GM18505 (cell line): Measurements from ENCODE around the gene TH.
"Not testable (repeated sequence)": the region's sequence is repeated elsewhere in the genome, so short reads cannot be mapped to it uniquely, and the experiment has no call there.

Experiments
- ATAC-seq: cut with Tn5 transposase; IDR thresholded peaks from one replicate; pipeline ENCODE4 v1.9.1; 2021; ENCODE audit not compliant: unreplicated experiment
- POLR2A ChIP-seq: IDR thresholded peaks from 4 replicates; pipeline ENCODE4 v1.6.1; 2011; ENCODE audit warnings: borderline replicate concordance; ENCODE audit not compliant: insufficient read depth, insufficient read length; ENCODE audit errors: extremely low read depth

Gene TH

DNA sequence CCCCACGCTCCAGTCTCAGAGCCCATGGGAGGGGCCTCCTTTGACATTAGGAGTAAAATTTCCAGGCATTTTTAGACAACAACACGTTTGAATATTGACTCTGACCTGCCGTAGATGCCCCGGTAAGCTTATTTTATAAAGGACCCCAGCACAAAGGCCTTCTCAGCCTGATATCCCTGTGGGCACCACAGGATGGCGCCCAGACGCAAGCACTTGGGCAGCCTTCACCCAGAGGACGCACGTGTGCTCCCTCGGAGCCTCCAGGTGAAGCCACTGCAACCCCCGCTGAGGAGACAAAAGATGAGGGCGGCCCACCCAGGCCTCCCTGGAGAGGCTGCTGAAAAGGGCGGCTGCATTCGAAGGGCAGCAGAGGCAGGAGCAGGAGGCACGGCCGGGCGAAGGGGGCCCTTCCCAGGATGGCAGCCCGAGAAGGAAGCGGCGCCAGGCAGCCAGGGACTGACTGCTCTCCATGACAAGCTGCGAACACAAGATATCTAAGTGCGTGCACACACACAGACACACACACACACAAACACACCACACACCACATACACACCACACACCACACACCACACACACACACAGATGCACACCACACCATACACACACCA lies 15.2 kb upstream of the TH start:
- ATAC-seq = no peak
- no peak for TF ChIP-seq POLR2A

DNA sequence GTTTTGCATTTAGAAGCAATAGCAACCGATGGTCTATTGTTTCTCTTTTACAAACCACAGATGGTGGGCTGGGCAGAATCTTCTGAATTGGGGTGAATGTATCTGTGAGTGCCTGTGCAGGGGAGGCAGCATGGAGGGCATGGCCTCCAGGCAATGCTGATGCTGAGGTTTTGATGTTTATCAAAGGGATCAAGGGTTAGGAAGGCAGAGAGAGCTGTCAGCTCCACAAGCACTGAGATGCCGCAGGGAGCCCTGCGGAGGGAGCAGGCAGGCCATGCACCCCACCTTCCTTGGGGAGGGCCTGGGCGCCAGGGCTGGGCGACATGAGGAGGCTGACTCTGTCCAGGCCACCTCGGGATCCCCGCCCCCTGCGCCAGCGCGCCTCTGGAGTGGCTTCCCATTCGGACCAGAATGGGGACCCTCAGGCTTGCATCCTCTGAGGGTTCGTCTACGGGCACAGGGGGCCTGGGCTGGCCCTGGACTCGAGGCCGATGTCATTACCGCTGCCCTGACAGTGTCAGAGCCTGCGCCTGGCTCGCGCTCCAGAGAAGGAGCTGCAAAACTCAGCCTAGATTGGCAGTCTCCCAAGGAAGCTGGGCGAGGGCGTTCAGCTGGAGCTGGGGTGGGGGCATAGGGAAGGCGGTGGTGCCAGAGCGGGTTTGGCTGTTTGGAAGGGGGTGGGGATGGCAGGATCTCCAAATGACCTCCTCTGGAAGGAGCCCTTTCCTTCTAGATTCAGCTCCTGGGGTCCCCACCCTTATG lies 13.9 kb upstream of the TH start:
- TF ChIP-seq POLR2A = no peak

DNA sequence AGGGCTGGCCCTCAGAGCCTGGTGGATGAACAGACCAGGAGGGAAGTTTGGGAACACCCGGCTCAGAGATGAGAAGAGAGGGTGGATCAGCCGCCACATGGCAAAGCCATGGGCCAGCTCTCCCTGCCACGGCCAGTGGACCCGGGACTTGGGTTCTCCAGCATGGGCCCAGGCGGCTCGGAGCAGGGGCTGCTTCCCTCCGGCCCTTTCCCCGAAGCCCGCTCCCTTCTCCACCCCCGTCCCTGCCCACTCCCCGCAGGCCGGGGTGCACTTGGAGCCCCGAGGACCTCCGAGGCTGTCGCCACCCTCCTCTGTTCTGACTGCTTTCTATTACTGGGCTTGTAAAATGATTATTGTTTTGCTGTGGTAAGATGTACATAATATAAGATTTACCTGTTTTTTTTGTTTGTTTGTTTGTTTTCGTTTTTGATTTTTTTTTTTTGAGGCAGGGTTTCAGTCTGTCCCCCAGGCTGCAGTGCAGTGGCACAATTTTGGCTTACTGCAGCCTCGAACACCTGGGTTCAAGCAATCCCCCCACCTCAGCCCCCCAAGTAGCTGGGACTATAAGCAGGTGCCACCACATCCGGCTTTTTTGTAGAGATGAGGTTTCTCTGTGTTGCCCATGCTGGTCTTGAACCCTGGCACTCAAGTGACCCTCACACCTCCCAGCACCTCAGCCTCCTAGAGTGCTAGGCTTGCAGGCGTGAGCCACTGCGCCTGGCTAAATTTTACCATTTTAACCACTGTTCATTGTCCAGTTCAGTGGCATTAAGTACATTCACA lies 11.3 kb upstream of the TH start:
- TF ChIP-seq POLR2A = no peak
- no peak for ATAC-seq

More for the DNA sequence above, 13.9 kb upstream of the TH start:
- ATAC-seq = no peak

DNA sequence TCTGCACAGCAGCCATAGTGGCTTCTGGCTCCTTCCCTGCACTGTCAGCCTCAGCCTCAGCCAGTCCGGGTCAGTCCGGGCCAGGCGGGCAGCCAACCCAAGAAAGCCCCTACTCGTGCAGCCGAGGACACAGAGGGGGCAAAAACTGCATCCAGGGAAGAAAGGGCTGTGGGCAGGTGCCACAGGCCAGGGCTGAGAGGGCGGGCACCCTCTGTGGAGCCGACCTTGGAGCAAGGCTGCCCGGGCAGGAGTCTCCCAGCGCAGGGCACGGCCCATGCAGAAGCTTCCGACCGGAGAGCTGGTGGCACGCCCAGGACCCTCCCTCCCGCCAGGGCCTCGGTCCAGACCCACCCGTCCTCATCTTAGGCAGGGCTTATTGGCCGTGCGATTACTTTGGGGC lies 10.5 kb upstream of the TH start:
- no peak for ATAC-seq
- no peak for TF ChIP-seq POLR2A

DNA sequence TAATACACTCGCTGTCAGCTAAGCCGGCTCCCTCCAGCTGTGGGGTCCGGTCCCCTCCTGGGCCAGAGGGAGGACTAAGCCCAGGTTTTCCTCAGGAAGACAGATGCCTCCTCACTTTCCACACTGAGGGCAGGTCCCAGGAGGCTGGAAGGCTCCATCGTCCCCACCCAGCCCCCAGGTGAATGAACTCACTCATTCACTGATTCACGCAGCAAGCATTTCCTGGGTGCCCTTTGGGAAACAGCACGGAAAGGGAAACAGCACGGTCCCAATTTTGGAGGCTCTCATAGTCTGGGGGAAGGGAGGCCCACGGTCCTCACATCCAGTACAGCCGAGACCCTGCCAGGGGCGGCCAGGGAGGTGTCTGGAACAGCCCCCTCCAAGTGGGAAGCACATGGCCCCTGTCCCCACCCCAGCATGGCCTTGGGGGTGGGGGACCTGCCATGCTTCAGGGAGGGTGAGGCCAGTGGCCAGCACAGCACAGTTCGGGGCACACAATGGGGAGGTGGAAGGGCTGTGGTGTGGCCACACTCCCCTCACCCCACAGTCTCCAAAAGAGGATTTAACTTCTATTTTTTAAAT lies 9.3 kb upstream of the TH start:
- no peak for TF ChIP-seq POLR2A
- ATAC-seq = no peak

DNA sequence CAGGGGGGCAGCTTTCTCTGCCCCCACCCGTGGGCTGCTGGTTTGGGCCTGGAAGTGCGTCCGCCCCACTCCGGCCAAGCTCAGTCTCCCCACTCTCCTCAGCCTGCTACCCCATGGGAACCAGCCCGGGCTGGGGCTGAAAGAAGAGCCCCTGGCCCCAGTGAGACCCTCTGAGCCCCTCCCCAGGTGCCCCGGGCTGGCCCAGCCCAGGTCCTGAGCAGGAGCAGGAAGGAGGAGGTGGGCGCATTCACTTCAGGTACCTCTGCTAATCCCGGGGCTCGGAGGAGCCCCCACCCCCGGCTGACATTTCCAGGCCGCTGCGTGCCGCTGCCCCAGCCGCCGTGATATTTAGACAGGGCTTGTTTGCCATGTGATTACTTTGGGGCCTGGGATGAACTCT lies 8.7 kb upstream of the TH start:
- ATAC-seq = no peak
- no peak for TF ChIP-seq POLR2A

DNA sequence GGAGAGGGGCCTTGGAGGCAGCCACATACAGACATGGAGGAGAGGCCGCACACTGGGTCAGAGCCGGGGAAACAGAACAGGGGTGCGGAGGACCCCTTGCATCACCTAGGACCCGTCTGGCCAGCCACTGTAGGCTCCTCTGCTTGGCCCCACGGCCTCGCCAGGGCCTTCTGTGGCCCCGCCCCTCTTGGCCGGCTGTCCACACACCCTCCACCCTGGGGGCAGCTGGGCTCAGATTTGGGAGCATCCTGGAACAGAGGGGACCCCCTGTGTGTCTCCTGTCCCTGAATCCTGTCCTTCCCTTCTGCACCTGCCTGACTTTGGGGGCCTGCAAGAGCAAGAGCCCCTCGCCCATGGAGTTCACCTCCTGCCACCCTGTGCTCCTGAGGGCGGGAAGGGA lies 7.9 kb upstream of the TH start:
- no peak for ATAC-seq
- TF ChIP-seq POLR2A = no peak

DNA sequence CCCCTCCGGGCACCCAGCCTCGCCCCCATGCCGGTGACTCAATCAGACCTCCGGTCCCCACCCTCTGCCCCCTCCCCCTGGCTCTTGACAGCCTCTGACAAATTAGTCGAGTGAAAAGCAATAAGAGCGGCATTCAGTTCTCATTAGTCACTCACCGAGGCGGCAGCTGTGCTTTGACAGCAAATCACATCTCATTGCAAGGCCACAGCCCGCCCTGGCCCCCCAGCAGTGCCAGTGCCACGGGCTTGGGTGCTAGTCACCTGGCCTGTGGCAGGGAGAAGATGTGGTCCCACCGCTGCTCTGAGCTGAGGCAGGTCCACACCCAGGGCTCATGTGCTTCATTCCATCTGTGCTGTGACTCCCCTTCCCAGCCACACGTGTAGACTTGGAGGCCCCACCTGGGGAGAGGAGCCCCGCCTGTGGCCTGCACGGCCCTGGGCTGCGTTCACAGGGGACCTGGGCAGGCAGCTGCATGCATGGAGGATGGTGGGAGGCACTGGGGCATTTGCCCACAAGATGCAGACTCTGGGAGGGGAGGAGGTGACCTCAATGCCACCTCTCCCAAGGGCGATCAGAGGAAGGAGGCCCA lies 7.4 kb upstream of the TH start:
- ATAC-seq = no peak
- no peak for TF ChIP-seq POLR2A

DNA sequence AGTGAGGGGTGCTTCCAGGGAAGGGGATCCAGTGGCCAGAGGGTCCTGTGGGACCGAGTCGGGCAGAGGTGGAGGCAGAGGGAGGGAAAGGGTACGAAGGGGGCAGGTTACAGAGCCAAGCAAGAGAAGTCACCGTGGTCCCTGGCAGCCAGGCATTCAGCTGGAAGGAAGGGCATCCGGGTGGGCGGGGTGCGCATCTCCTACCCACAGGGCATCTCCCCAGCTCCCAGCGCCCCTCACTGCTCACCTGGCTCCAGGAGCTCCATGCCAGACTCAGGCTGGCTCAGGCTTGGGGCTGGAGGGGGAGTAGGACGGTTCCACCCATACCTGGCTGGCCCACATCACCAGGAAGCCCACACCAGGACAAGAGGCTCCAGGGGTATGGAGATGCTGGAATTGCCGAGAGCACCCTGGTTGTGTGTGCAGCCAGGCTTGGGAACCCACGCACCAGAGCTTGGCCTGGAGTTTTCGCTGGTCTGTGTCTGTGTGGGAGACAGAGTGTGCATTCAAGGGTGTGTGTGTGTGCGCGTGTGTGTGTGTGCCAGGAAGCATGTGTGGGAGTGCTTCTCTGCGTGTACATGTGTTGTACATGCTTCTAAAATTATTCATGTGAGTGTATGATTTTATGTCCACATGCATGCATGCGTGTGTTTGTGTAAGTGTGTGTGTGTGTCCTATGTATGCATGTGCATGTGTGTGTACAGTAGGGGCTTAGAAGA lies 6.6 kb upstream of the TH start:
- ATAC-seq = not testable (repeated sequence)

DNA sequence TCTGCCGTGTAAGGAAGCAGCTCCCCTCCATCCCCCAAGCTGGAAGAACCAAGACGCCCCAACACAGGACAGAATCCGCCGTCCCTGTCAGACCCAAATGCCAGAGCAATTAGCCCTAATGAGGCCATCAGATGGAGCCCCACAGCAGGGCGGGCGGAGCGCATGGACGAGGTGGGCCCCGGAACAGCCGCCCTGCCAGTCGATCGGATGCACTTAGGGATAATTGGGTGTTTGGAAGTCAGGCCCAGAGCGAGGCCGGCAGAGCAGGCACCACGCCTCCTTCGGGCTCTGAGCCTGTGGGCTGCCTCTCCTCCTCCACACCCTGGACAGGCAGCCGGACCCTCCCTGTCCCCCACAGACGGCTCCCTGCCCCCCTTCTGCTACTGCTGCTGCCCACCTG lies 5.5 kb upstream of the TH start:
- no peak for ATAC-seq
- TF ChIP-seq POLR2A = no peak

DNA sequence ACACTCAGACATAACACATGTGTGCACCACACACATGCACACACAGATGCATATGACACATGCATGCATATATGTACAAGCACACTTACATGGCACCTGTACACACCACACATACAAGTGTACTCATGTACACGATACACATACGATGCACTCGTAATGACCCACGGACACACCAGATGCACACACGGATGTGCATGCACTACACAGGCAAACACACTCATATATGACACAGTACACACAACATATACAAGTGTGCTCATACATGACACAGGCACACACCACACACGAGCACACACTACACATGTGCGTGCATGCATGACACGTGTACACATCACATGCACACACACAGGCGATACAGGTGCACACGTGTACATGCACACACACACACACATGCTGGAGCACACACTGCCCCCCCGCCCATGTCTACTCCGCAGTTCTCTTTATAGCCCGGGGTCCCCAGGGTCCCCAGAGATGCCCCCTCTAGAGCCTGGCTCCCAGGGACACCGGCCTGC lies 4.8 kb upstream of the TH start:
- no peak for ATAC-seq
- TF ChIP-seq POLR2A = no peak

DNA sequence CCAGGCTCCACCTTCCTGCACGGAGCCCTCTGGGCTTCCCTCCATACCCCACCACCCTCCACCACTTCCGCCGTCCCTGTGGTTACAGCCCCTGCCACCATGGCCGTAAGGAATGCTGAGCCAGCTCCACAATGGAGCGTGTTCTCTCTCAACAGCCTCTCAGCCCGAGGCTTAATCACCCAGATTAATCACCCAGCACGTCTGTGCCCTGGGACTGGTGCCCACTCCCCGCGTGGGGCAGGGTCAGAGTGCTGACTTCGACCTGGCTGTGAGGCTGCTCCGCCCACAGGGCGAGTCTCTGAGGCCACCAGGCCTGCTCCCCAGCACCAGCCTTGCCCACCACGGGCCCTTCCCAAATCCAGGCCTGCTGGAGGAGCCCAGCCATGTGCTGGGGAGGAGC lies 4.0 kb upstream of the TH start:
- no peak for ATAC-seq

More for the DNA sequence above, 4.0 kb upstream of the TH start:
- no peak for TF ChIP-seq POLR2A
